ENCODE data around the gene TBC1D13.
A peak's percentile ranks its signal among the peaks of the same experiment; 100 is the strongest.
"Not testable (repeated sequence)": the region's sequence is repeated elsewhere in the genome, so short reads cannot be mapped to it uniquely, and the experiment has no call there.

The TBC1D13 gene

DNA sequence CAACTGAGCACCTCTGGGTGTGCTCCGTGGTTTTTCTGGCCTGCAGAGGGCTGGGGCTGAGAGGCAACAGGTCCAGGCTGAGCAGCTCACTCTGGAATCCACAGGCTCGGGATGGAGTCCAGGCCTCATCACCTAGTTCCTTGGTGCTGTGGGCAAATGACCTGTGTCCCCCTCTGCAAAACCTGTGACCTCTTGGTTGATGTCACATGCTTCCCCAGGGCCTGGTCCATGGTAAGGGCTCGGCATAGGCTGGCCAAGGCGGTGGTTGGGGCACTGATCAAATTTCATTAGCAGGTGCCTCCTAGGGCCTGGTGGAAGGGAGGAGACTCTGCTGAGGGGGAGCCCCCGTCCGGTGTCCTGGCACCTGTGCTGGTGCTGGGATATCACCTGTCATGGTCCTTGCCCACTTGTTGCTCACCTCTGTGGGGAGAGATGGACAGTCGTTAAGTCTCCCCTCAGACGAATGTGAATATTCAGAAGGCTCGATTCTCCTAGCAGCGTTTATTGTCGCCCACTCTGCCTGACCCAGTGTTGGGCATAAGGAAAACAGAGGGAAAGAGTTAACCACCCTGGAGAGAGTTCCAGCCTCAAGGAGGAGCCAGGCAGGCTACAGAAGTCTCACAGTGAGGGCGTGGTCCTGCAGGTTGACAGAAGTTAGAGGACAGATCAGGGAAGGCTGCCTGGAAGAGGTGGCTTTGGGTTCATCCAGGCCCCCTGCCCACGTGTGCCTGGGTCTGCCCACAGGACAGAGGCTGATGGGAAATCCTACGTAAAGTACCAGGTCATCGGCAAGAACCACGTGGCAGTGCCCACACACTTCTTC is 34.7 kb downstream of the TBC1D13 start:
- DNase-seq: no peak

DNA sequence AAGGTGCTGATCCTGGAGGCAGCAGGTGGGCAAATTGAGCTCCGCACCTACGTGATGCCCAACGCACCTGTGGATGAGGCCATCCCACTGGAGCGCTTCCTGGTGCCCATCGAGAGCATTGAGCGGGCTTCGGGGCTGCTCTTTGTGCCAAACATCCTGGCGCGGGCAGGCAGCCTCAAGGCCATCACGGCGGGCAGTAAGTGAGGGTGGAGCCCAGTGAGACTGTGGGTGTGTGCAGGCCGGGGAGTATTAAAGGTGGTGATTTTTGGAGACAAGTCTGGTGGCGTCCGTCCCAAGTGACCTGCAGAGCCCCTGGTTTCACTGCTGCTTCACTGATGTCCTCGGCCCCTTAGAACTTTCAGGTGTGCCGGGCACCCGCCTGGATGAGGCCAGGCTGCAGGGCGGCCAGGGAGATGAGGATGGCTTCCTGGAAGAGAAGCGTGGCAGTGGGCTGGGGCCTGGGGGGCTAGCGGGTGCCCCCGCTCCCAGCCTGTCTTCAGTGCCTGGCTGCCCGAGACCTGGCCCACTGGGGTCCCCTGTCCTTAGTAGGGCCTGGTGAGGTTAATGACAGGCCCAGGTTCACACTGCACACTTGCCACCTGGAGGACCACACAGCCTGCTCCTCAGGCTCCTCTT is 35.5 kb downstream of the TBC1D13 start:
- DNase-seq: no peak

DNA sequence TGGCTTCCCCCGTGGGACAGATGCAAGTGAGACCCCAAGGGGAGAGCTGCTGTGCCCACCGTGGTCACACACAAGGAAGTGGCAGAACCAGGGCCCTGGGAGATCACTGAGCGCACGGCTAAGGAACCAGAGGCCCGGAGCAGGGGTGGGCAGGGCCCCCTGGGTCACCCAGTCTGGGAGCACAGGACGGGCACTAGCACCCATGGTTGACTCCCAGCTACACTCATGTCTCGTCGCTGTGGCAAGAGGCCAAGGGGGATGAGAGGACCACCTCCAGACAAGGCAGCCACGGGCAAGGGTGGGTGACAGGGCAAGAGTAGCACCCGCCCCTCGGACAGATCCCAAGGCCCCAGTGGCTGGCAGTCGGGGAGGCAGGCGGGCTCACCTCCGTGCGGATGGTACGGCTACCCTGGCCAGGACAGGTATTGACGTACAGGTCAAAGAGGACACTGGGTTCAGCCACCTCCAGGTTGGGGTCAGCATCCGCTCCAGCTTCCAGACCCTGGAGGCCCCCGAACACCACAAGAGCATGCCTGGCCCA is 36.4 kb downstream of the TBC1D13 start:
- DNase-seq: no peak

DNA sequence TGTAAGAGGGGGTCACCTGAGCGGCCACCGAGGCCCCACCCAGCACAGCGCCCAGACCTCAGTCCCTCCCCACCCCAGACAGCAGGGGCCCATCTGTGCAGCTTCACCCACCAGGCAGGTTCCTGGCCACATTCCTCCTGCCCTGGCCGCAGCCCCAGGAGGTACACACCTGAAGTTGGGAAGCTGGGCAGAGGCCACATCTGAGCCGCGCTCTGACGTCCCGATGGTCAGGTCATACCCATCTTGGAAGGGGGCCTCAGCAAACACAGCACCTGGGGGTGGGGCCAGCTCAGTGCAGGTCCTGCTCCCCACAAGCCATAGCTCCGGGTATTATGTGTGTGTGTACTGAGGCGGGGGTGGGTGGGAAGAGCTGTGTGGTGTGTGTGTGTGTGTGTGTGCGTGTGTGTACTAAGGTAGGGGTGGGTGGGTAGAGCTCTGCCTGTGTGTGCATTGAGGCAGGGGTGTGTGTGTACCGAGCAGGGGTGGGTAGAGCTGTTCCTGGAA is 36.9 kb downstream of the TBC1D13 start:
- no peak for DNase-seq

DNA sequence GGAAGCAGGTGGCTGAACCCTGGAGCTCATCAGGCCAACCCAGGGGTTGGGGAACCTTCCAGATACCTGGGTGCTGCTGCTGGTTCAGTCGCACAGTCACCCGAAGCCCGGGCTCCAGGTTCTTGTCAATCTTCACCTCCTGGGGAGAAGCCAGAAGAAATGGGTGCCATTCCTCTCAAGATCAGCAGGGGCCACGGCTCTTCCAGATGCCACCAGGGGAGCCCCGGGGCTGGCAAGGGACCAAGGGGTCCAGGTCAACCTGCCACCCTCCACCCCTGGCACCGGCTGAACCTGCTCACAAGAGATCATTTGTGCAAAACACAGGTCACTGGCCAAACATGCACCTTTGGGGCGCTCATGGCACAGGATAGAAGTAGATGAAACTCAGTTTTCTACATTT is 37.9 kb downstream of the TBC1D13 start:
- no peak for DNase-seq

DNA sequence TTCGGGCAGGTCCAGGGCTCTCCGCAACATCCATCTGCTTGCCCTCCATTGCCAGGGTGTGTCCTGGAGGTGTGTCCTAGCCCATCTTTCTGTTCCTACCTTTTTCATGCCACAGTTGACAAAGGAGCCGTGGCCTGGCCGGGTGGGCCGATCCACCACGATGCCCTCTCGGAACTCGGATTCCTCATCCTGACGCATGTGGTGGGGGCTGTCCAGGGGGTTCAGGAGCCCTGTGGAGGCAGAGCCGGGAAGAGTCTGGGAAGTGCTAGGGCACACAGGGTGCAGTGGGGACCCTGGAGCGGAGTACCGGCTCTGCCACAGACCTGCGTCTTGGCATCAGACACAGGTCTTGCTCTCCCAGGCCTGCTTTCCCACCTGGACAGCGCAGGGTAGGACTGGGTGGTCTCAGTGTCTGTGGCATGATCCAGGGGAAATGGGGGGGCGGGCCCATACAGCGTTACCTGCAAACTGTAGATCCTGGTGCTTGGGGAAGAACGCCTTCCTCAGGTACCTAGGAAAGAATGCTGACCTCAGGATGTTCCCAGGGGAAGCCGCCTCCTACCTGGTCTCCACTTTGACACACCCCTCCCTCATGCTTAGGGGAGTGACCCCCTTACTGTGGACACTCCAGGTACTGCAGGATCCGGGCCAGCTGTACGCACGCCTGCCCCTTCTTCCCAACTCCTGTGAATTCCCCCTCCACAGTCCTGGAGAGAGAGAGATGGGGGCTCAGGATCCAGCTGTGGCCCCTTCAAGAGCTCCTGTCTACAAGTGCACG is 39.1 kb downstream of the TBC1D13 start:
- no peak for DNase-seq

DNA sequence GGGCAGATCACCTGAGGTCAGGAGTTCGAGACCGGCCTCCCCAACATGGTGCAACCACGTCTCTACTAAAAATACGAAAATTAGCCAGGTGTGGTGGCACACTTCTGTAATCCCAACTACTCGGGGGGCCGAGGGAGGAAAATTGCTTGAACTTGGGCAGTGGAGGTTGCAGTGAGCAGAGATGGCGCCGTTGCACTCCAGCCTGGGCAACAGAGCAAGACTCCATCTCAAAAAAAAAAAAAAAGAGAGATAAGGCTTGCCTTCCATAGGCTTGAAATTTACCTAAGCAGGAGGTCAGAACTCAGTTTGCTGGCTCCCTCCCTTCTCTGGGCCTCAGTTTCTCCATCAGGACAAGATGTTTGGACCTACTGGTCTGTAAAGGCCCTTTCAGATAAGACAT is 41.2 kb downstream of the TBC1D13 start:
- DNase-seq: no peak

DNA sequence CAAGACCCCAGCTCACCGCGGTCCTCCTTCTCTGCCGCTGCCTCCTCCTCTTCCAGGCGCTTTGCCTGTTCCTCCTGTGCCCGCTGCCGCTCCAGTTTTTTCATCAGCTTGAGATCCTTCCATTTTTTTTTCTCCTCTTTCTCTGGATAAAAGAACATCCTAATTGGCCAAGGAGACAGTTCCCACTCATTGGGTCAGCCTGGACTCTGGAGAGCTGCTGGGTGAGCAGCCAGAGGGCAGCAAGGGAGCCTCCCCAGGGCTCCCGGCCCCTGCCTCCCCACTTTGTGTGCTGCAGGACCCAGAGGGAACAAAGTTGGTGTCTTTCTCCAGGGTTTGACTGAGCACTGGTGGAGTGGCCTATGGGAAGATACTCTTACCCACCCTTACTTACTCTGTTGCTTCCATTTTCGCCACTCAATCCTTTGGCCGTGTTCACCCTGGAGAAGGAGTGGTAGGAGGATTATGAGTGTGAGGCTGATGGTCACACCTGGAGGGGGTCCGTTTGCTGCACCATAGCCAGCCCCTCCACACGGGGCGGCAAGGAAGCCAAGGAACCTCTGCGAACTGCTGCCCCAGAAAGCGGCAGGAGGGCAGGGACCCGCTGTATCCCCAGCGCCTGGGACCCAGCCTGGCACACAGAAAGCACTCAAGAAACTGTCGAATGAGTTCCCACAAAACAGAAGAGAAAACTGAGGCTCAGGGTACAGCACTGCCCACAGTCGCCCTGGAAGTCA is 41.8 kb downstream of the TBC1D13 start:
- no peak for DNase-seq

DNA sequence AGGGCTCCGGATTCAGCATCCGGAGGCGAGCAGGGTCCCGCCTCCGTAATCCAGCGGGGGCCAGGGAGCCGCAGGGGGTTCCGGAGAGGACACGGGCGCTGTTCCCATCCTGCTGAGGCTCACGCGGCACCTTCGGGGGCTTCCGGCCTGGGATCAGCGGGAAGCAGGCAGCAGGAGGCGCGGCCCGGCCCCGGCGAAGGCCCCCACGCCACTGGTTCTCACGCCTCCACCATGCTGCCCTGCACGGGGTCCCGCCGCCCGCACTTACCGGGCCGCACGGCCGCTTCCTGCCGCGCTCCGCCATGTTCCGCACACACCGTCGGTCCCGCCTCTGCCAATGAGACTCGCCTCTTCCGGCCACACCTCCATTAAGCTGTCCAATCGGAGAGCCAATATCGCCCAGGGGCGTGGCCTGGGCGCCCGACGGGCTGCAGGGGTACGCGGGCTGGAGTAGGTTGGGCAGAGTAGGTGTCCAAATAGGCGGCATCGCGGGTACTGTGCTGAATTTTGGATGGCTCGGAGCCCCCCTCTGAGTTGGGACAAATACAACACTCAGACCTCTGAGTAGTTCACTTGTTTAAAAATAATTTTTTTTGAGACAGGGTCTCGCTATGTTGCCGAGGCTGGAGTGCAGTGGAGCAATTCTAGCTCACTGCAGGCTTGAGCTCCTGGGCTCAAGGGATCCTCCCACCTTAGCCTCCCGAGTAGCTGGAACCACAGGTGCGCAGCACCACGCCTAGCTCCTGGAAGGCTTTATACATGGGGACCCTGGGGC is 42.6 kb downstream of the TBC1D13 start, which contains the start of gene SPOUT1:
Gene SPOUT1 (minus strand): TSS at position 318 of the 775 bp plus-strand sequence. CDS start 14 bp downstream, at position 304.
- peak; percentile 96 for DNase-seq

DNA sequence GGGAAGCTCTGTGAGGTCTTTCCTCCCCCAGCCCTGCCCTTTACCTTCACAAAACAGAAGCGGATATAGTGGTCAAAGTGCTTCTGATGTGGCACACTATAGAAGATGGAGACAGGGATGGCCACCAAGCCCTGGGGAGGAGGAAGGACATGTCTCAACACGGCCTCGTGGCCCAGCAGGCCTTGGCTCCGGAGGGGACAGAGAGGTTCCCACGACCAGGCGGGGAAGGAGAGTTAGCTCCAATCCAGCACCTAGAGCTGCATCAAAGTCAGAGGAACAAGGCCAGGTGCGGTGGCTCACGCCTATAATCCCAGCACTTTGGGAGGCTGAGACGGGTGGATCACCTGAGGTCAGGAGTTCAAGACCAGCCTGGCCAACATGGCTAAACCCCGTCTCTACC is 46.6 kb downstream of the TBC1D13 start:
- DNase-seq: no peak

DNA sequence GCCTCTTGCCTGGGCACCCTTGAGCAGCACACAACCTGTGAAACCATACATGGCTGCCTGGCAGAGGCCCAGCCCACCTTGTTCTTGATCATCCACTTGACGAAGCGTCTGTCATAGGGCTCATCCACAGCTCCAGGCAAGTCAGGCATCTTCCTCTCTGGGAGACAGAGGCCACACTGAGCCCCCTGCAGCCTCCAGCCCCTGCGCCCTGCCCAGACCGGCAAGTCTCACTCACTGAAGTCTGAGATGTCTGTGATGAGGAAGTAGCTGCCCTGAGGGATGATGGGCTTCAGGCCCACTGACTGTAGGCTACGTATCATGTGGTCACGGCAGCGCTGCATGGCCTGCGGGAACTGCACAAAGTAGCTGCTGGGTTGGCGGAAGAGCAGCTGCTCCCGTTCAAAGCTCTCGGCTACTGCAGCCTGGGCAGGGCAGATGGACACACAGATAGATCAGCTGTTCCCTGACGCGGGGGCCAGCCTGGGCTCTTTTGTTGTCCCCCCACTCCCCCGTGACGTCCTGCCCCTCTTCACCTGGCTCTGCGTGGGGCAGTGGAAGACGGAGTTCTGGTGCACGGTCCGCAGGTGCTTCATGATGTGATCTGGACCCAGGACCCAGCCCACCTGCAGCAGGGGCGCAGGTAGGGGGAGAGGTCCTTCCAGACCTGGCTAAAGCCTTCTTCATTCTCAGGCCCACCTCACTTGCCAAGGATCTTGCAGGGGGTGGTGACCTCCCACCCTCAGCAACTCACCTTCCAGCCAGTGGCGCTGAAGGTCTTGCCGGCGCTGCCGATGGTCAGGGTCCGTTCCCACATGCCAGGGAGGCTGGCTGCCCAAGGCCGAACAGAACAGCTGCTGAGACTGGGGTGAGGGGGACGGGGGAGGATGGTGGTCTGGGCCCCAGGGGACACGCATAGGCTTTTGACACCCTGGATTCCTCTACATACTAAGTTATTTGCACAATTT is 48.5 kb downstream of the TBC1D13 start:
- DNase-seq: no peak

DNA sequence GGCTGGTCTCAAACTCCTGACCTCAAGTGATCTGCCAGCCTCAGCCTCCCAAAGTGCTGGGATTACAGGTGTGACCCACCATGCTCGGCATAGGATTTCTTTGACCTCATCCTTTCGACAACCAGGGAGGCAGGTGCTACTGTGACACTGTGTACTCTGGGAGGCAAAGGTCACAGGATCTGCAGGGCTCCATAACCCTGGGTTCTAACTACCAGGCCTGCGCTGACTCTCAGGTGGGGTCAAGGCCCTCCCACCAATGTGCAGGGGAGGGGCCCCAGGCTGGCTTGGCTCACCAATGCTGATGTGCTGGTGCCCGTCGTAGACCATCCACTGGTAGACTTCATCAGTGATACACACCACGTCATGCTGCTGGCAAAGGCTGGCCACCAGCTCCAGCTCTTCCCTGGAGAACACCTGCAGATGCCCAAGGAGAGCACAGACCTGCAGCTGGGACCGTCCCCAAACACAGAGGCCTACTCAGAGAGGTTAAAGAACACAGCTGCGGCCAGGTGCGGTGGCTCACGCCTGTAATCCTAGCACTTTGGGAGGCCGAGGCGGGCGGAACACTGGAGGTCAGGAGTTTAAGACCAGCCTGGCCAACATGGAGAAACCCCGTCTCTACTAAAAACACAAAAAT is 49.6 kb downstream of the TBC1D13 start:
- no peak for DNase-seq

DNA sequence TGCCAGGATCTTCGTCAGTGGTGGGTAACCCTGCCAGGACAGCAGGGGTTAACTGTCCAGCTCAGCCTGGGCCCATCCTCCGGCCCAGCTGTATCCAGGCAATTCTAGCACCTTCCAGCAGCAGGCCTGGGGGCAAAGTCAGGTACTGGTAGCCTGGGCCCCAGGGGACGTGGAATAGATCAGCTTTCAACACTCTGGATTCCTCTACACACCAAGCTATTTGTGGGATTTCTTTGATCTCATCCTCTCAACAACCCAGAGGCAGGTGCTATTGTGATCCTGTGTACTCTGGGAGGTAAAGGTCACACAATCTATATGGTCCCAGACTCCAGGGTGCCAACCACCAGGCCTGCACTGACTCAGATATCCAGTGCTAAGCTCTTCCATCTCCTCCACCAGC is 51.3 kb downstream of the TBC1D13 start:
- DNase-seq: no peak

DNA sequence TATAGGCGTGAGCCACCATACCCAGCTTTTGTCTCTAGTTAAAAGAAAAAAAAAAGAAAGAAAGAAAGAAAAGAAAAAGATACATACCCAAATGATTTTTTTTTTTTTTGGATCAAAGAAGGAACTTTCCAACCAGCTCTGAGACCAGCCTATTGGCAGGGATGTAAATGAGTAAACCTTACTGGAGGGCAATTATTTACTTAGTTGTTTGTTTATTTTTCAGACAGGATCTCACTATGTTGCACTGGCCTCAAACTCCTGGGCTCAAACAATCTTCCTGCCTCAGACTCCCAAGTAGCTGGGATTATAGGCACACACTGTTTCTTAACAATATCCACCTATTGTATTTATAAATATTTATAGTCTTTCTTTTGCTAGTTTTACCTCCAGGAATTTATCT is 53.5 kb downstream of the TBC1D13 start:
- no peak for DNase-seq

DNA sequence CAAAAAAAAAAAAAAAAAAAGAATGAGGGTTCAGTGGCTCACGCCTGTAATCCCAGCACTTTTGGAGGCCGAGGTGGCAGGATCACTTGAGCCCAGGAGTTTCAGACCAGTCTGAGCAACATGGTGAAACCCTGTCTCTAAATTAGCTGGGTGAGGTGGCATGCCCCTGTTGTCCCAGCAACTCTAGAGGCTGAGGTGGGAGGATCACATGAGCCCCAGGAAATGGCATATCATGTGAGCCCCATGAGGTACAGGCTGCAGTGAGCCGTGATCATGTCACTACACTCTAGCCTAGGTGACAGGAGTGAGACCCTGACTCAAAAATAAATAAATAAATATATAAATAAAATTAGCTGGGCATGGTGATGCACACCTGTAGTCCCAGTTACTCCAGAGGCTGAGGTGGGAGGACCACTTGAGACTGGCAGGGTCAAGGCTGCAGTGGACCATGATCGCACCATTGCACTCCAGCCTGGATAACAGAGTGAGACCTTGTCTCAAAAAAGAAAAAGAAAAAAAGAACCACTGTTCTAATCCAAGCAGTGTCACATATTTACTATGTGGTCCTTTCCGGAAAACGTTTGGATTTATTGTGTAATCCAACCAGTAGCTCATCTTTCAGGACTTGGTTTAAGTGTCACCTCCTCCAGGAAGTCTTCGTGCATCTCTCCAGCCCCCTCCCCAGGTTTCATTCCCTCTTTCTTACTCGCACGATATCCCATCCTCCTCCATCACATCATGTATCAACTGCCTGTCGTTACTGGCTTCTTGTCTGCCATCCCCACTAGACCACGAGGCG is 54.8 kb downstream of the TBC1D13 start:
- DNase-seq: no peak

DNA sequence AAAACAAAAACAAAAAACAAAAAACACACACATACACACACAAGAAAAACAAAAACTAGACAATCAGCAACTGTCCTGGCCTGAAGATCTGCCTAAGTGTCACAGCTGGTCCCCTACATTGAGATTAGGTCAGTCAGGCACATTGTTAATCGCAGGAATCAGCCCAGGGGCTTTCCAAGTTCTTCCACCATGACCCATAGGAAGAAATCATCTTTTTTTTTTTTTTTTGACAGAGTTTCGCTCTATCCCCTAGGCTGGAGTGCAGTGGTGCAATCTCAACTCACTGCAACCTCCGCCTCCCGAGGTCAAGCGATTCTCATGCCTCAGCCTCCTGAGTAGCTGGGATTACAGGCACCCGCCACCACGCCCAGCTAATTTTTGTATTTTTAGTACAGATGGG is 56.1 kb downstream of the TBC1D13 start:
- not testable (repeated sequence) for DNase-seq

DNA sequence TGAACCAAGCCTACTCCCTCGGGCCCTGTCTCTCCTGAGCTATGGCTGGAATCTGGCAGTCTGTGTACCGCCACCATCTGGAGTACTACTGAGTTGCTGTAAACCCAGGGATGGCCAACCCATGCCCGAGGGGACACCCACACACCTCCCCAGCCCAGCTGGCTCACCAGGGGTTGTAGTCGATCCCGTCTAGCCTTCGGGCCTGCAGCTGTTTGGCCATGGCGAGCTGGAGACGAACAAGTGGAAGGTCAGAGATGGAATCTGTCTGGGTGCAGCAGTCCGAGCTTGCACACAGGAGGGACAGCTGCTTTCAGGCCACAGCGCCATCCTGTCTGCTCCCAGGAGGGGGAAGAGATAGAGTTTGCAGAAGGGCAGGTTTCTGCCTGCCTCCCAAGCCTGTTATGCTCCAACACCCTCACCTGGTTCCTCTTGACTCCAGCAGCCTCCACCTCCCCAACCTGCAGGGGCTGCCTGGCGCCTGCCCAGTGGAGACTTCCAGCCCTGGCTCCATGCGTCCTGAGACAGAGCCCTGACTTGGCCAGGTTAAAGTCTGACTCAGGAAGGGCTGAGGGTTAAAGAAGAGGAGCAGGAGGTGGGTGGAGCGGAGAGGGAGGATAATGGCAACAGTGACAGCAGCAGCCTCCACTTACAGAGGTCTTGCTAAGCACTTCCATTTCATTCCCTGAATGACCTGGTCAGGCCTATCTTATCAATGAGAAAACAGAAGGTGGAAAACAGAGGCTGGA is 58.3 kb downstream of the TBC1D13 start:
- DNase-seq: no peak

DNA sequence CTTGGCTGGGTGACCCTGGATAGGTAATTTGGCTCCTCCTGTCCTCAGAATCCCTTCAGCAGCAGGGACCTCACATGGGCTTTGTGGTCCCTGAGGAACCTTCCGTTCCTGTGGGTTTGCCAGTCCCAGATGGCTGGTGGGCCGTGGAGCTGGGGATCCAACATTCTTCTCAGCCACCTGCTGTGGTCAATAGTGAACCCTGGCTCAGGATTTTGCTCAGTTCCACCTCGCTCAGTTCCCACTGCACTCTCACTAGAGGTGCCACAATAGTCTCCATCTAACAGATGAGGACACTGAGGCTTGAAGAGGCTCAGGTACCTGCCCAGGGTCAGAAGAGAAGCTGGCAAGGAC is 59.6 kb downstream of the TBC1D13 start:
- DNase-seq: no peak
